ENCODE results near the gene SNAPC2.
"Not testable (repeated sequence)": the region's sequence is repeated elsewhere in the genome, so short reads cannot be mapped to it uniquely, and the experiment has no call there.

SNAPC2 gene

GRCh38 chr19:7944177-7944761, 24.1 kb downstream of the SNAPC2 start:
- H3K4me3 ChIP-seq (ENCODE audit: low read length), result peak overlapping the region; percentile 95
- DNase-seq (ENCODE audit: low read depth), result peak; percentile 59
- TF ChIP-seq CTCF (conservative IDR thresholded peaks at IDR 0.05; ENCODE audit: low read depth, low read length), result peak; percentile 85

- H3K4me3 ChIP-seq (ENCODE audit: low read length), result no peak overlapping the region
- no peak for TF ChIP-seq CTCF (conservative IDR thresholded peaks at IDR 0.05; ENCODE audit: low read depth, low read length)
- DNase-seq (ENCODE audit: low read depth), result no peak
Observed at GRCh38 chr19:7947939-7948338, 27.8 kb downstream of the SNAPC2 start.

DNA sequence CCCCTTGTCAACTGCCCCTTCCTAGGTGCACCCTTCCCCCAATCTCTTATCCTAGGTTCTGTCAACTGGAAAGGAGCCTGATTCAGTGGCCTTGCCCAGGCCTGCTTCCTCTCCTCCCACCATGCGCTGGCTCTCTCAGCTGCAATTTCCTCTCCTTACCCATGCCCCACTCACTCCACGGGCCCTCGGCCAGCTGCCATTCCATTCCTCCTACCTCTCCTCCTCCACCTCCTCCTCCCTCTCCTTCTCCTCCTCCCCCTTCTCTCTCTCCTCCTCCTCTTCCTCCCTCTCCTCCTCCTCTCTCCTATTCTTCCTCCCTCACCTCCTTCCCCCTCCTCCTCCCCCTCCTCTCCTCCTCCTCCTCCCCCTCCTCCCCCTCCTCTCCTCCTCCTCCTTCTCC, 32.9 kb downstream of the SNAPC2 start:
- no peak for DNase-seq (ENCODE audit: low read depth)
- no peak overlapping the region for H3K4me3 ChIP-seq (ENCODE audit: low read length)
- TF ChIP-seq CTCF (conservative IDR thresholded peaks at IDR 0.05; ENCODE audit: low read depth, low read length), result no peak

- no peak for TF ChIP-seq CTCF (conservative IDR thresholded peaks at IDR 0.05; ENCODE audit: low read depth, low read length)
- no peak overlapping the region for H3K4me3 ChIP-seq (ENCODE audit: low read length)
- DNase-seq (ENCODE audit: low read depth), result no peak
Observed at GRCh38 chr19:7953576-7953975, 33.4 kb downstream of the SNAPC2 start.

DNA sequence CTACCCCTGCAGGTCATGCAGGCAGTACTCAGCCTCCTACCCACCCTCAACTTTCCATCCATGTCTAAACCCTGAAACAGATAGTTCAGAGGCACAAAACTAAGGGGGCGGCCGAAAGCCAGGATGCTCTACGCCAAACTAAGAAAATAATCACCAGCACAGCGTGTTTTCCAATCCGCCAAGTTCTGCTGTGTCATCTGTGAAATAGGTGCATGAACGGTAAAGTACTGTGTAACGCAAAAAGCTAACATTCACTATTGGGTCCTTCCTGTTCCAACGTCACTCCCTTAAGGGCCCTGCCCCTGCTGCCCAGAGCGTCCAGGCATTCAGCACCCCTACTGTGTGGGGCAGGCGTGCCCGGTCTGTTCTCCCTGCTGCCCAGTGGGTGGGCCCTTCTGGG, 35.6 kb downstream of the SNAPC2 start:
- no peak for TF ChIP-seq CTCF (conservative IDR thresholded peaks at IDR 0.05; ENCODE audit: low read depth, low read length)
- DNase-seq (ENCODE audit: low read depth), result no peak
- no peak overlapping the region for H3K4me3 ChIP-seq (ENCODE audit: low read length)

DNA sequence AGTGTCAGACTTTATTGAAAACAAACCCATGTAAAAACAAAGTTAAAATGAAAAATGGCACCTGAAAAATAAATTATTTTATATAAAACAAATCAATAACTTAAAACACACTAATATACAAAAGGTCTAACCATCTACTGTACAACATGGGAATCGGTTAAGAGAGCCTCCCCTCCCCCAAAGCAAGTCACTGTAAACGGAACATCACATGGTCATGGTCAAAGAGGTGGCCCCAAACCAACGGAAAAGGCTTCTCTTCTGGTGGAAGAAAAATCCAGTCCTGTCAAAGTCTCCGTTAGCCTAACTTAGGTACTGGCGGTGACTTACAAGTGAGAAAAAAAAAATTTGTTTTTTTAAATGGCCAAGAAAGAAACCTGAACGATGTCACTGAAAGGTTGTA, 39.1 kb downstream of the SNAPC2 start:
- DNase-seq (ENCODE audit: low read depth), result no peak
- no peak overlapping the region for H3K4me3 ChIP-seq (ENCODE audit: low read length)
- no peak for TF ChIP-seq CTCF (conservative IDR thresholded peaks at IDR 0.05; ENCODE audit: low read depth, low read length)

GRCh38 chr19:7961082-7961481, 40.9 kb downstream of the SNAPC2 start:
- not testable (repeated sequence) for H3K4me3 ChIP-seq (ENCODE audit: low read length)

More at GRCh38 chr19:7961082-7961481, 40.9 kb downstream of the SNAPC2 start:
- DNase-seq (ENCODE audit: low read depth), result not testable (repeated sequence)

All from retinal pigment epithelial cell (primary cell).